A549 (cell line): Measurements from ENCODE around the gene OBSL1.

Experiments
- BHLHE40 ChIP-seq: IDR thresholded peaks from 2 replicates; pipeline ENCODE4 v1.6.1; 2012; ENCODE audit warnings: low read depth, low read length, inconsistent platforms
- CTCF ChIP-seq: fragments of >200 bp; sonication (Bioruptor Twin); formaldehyde crosslinking; IDR thresholded peaks from 3 replicates; pipeline ENCODE4 v1.5.1; 2016
- ESRRA ChIP-seq: fragments of 150-350 bp; IDR thresholded peaks from 2 replicates; pipeline ENCODE4 v1.6.1; 2014; ENCODE audit warnings: mild to moderate bottlenecking, low read length, borderline replicate concordance
- FOSB ChIP-seq: fragments of 250-450 bp; sonication (Bioruptor Pico); IDR thresholded peaks from 2 replicates; pipeline ENCODE4 v1.5.0; 2020; ENCODE audit warnings: mild to moderate bottlenecking, moderate library complexity
- HDAC2 ChIP-seq: fragments of 200-600 bp; sonication (generic); IDR thresholded peaks from 2 replicates; pipeline ENCODE4 v1.6.1; 2016
- MAX ChIP-seq: IDR thresholded peaks from 2 replicates; pipeline ENCODE4 v1.6.1; 2012
- PHF8 ChIP-seq: fragments of 200-600 bp; sonication (generic); IDR thresholded peaks from 2 replicates; pipeline ENCODE4 v1.6.1; 2016; ENCODE audit warnings: low read depth, mild to moderate bottlenecking, antibody characterized with exemption, moderate library complexity, borderline replicate concordance
- POLR2A ChIP-seq: IDR thresholded peaks from 2 replicates; pipeline ENCODE4 v1.6.1; 2012; ENCODE audit warnings: mild to moderate bottlenecking, low read length
- RAD21 ChIP-seq, 2 experiments: fragments of >200 bp in 1 of 2; sonication (Bioruptor Twin) in 1 of 2; formaldehyde crosslinking in 1 of 2; IDR thresholded peaks in 1 of 2; conservative IDR thresholded peaks in 1 of 2; 2 replicates in 1 of 2; 3 replicates in 1 of 2; pipeline ENCODE4 v1.6.1; 2012 to 2018; ENCODE audit warnings: inconsistent platforms in 1 of 2
- RCOR1 ChIP-seq: fragments of 150-350 bp; IDR thresholded peaks from 2 replicates; pipeline ENCODE4 v1.6.1; 2014; ENCODE audit warnings: antibody characterized with exemption, low read length, low read depth
- SREBF2 ChIP-seq: fragments of 450-650 bp; IDR thresholded peaks from 2 replicates; pipeline ENCODE4 v1.6.1; 2014; ENCODE audit warnings: mild to moderate bottlenecking, moderate library complexity
- ZSCAN20 ChIP-seq: fragments of 250-450 bp; sonication (Bioruptor Pico); IDR thresholded peaks from 2 replicates; pipeline ENCODE4 v1.8.0; 2022; ENCODE audit warnings: mild to moderate bottlenecking, moderate library complexity
- TF ChIP-seq, protein P1 (sequence below): fragments of 200-600 bp; sonication (generic); IDR thresholded peaks from 2 replicates; pipeline ENCODE4 v1.6.1; 2016; ENCODE audit warnings: antibody characterized with exemption, mild to moderate bottlenecking, moderate library complexity

DNA sequence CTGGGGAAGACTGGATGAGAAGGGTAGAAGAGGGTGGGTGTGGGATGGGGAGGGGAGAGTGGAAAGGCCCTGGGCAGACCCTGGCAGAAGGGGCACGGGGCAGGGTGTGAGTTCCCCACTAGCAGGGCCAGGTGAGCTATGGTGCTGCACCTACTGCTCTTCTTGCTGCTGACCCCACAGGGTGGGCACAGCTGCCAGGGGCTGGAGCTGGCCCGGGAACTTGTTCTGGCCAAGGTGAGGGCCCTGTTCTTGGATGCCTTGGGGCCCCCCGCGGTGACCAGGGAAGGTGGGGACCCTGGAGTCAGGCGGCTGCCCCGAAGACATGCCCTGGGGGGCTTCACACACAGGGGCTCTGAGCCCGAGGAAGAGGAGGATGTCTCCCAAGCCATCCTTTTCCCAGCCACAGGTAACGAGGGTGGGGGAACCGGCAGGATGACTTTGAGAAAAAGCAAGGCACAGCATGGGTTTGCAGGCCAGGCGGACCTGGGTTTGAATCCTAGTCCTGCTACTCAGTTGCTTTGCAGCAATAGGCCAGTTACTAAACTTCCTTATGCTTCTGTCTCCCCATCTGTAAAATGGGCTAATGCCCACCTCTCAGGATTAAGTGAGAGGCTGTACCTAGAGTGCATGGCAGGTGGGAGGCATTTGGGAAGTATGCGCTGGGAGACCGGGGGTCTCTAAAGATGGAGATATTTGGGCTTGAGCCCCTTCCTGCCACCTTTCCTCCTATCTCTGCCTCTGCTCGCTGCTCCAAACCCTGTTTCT is 1.1 kb upstream of the OBSL1 start, which contains the start of gene INHA:
- TF ChIP-seq MAX = no peak
- no peak for TF ChIP-seq CTCF
- TF ChIP-seq POLR2A = no peak
- no peak for TF ChIP-seq ZSCAN20 (CRISPR knock-in tag)
- no peak for TF ChIP-seq BHLHE40
- TF ChIP-seq RCOR1 = no peak
- TF ChIP-seq RAD21 (conservative IDR thresholded peaks at IDR 0.05 in 1 of 2, IDR thresholded peaks at IDR 0.05 in 1 of 2) = no peak
- no peak for TF ChIP-seq SREBF2
- no peak for TF ChIP-seq FOSB
- no peak for TF ChIP-seq ESRRA
- TF ChIP-seq HDAC2 = no peak
- no peak for TF ChIP-seq PHF8
- TF ChIP-seq, protein P1, sequence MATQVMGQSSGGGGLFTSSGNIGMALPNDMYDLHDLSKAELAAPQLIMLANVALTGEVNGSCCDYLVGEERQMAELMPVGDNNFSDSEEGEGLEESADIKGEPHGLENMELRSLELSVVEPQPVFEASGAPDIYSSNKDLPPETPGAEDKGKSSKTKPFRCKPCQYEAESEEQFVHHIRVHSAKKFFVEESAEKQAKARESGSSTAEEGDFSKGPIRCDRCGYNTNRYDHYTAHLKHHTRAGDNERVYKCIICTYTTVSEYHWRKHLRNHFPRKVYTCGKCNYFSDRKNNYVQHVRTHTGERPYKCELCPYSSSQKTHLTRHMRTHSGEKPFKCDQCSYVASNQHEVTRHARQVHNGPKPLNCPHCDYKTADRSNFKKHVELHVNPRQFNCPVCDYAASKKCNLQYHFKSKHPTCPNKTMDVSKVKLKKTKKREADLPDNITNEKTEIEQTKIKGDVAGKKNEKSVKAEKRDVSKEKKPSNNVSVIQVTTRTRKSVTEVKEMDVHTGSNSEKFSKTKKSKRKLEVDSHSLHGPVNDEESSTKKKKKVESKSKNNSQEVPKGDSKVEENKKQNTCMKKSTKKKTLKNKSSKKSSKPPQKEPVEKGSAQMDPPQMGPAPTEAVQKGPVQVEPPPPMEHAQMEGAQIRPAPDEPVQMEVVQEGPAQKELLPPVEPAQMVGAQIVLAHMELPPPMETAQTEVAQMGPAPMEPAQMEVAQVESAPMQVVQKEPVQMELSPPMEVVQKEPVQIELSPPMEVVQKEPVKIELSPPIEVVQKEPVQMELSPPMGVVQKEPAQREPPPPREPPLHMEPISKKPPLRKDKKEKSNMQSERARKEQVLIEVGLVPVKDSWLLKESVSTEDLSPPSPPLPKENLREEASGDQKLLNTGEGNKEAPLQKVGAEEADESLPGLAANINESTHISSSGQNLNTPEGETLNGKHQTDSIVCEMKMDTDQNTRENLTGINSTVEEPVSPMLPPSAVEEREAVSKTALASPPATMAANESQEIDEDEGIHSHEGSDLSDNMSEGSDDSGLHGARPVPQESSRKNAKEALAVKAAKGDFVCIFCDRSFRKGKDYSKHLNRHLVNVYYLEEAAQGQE = no peak
